T-cell (primary cell): ENCODE data around the gene MYT1. TPM values are rescaled to one million over a fixed set of nuclear protein-coding genes. Genes with fewer than 3 reads are reported as not detected.
"Not testable (repeated sequence)": the region's sequence is repeated elsewhere in the genome, so short reads cannot be mapped to it uniquely, and the experiment has no call there.

ENCODE experiments used
- ATAC-seq, 4 experiments: fragments of 200-7000 bp in 3 of 4; fragments of 150-1000 bp in 1 of 4; cut with Tn5 transposase; replicated peaks in 1 of 4; 1 replicate in 3 of 4; 2 replicates in 1 of 4; pipeline ENCODE4 v1.10.0; 2021; ENCODE audit warnings: moderate library complexity in 3 of 4, mild to moderate bottlenecking in 2 of 4, moderate number of reproducible peaks in 1 of 4
- CTCF ChIA-PET, 2 donors: fragments of 300-600 bp; sonication (Branson Sonifier 250); formaldehyde crosslinking; loops; one replicate each; lab custom pipeline; 2022; ENCODE audit warnings: antibody characterized with exemption in 2 of 2; lab: Charles Lee
- POLR2A ChIA-PET, 2 donors: fragments of 300-600 bp; sonication (Branson Sonifier 250); formaldehyde crosslinking; loops; one replicate each; lab custom pipeline; 2022; ENCODE audit warnings: antibody characterized with exemption in 2 of 2; lab: Charles Lee
- DNase-seq, 35 experiments: peaks; one replicate each; pipeline versions ENCODE4 v3.0.0 to v3.0.0-alpha.2; 2013 to 2023
- H3K27ac ChIP-seq: one replicate; pipeline ENCODE4 v1.5.1; 2013; ENCODE audit warnings: low read length
- H3K27me3 ChIP-seq, 2 experiments: replicated peaks in 1 of 2; 1 replicate in 1 of 2; 2 replicates in 1 of 2; pipeline versions ENCODE4 v1.6.1 to v1.7.0; 2013; ENCODE audit warnings: low read length in 1 of 2, mixed read lengths in 1 of 2; ENCODE audit not compliant: control insufficient read depth in 2 of 2, insufficient read depth in 2 of 2; ENCODE audit errors: extremely low read depth in 1 of 2
- H3K36me3 ChIP-seq, 2 donors: 1 replicate in 1 of 2; 2 replicates in 1 of 2; pipeline versions ENCODE4 v1.6.1 to v1.7.0; 2013; ENCODE audit warnings: low read length in 1 of 2; ENCODE audit not compliant: control insufficient read depth in 2 of 2, insufficient read depth in 1 of 2; ENCODE audit errors: extremely low read depth in 1 of 2
- H3K4me1 ChIP-seq, 2 experiments: 1 replicate in 1 of 2; 2 replicates in 1 of 2; pipeline versions ENCODE4 v1.6.1 to v1.7.0; 2013; ENCODE audit warnings: low read length in 2 of 2, mixed read lengths in 1 of 2; ENCODE audit not compliant: insufficient read depth in 2 of 2, control insufficient read depth in 1 of 2; ENCODE audit errors: extremely low read depth in 1 of 2
- H3K4me3 ChIP-seq, 2 donors: 1 replicate in 1 of 2; 2 replicates in 1 of 2; pipeline versions ENCODE4 v1.5.1 to v1.7.0; 2013; ENCODE audit warnings: mild to moderate bottlenecking in 2 of 2, low read length in 1 of 2, moderate library complexity in 1 of 2; ENCODE audit not compliant: control insufficient read depth in 1 of 2; ENCODE audit errors: extremely low read depth in 1 of 2
- H3K9me3 ChIP-seq: 2 replicates; pipeline ENCODE4 v1.7.0; 2013
- H3K27ac Mint-ChIP-seq, 2 donors: one replicate each; pipeline ENCODE4 v1.8.0; 2020 to 2021; ENCODE audit warnings: mild to moderate bottlenecking in 2 of 2, mixed read lengths in 2 of 2
- H3K27me3 Mint-ChIP-seq, 2 donors: one replicate each; pipeline ENCODE4 v1.8.0; 2021 to 2022; ENCODE audit warnings: mixed read lengths in 2 of 2
- H3K36me3 Mint-ChIP-seq: one replicate; pipeline ENCODE4 v1.8.0; 2021; ENCODE audit warnings: mixed read lengths
- H3K4me1 Mint-ChIP-seq, 3 donors: one replicate each; pipeline ENCODE4 v1.8.0; 2020 to 2022; ENCODE audit warnings: mixed read lengths in 3 of 3, mild to moderate bottlenecking in 1 of 3
- H3K4me3 Mint-ChIP-seq, 3 donors: one replicate each; pipeline ENCODE4 v1.8.0; 2020 to 2022; ENCODE audit warnings: mild to moderate bottlenecking in 3 of 3, mixed read lengths in 3 of 3, moderate library complexity in 3 of 3
- H3K9me3 Mint-ChIP-seq, 3 donors: one replicate each; pipeline ENCODE4 v1.8.0; 2020 to 2022; ENCODE audit warnings: mixed read lengths in 3 of 3
- WGBS: methylation state at CpG from one replicate; pipeline ENCODE4 v1.1.5; 2013; ENCODE audit warnings: missing lambda C conversion rate; ENCODE audit not compliant: insufficient coverage; 5-methylcytosine and 5-hydroxymethylcytosine counted together
- total RNA-seq, 35 experiments: library from RNA in 6 of 35; stranded (reverse) in 6 of 35; fragments of 120-200 nt in 1 of 35; gene quantifications; one replicate each; pipeline versions ENCODE4 v1.2.1 to v1.2.4 and lab custom pipeline; 2013 to 2026

The MYT1 gene
- total RNA-seq, 5 donors from 2014 or later (not counting 1 experiment from before 2014, with no cell fraction given) = 0.06 TPM; not detected in 4

GRCh38 chr20:64130271-64130670 is 34.0 kb upstream of the MYT1 start:
- Histone ChIP-seq H3K9me3 (no peaks in the 10 kb centered on the region), H3K4me3 (no peak overlapping the region), H3K27ac (no peak overlapping the region), H3K27me3 (peaks cover 0 to 20% of the 10 kb centered on the region in 2 experiments), H3K4me1 (no peaks in the 10 kb centered on the region), H3K36me3 (no peaks in the 10 kb centered on the region)
- WGBS = 71% methylated on average over 5 of the region's 5 CpGs
- ATAC-seq (no peak), DNase-seq (no peak)
- Mint-ChIP-seq H3K4me1 (no peaks in the 10 kb centered on the region), H3K27me3 (peaks cover 7 to 22% of the 10 kb centered on the region in 2 donors), H3K36me3 (no peaks in the 10 kb centered on the region), H3K27ac (no peak overlapping the region), H3K4me3 (no peak overlapping the region), H3K9me3 (no peaks in the 10 kb centered on the region)
- POLR2A ChIA-PET = interaction anchor here in 1 of 2 donors (0.7 kb wide), 1 partner anchor 224 kb away, joined by 4 read pairs; no protein-coding TSS in a partner anchor
- CTCF ChIA-PET = no interaction called here

- H3K36me3 ChIP-seq = no peaks in the 10 kb centered on the region
- no peaks in the 10 kb centered on the region for H3K9me3 Mint-ChIP-seq
- 79% methylated on average over 10 of the region's 10 CpGs for WGBS
- CTCF ChIA-PET = no interaction called here
- H3K4me1 Mint-ChIP-seq = no peaks in the 10 kb centered on the region
- no peak overlapping the region for H3K4me3 ChIP-seq
- no peaks in the 10 kb centered on the region for H3K36me3 Mint-ChIP-seq
- H3K4me3 Mint-ChIP-seq = no peak overlapping the region
- peaks cover 0 to 20% of the 10 kb centered on the region in 2 experiments for H3K27me3 ChIP-seq
- H3K27ac Mint-ChIP-seq = no peak overlapping the region
- POLR2A ChIA-PET = no interaction called here
- no peaks in the 10 kb centered on the region for H3K4me1 ChIP-seq
- ATAC-seq (no peak), DNase-seq (no peak)
- no peaks in the 10 kb centered on the region for H3K9me3 ChIP-seq
- no peak overlapping the region for H3K27ac ChIP-seq
- peaks cover 9 to 22% of the 10 kb centered on the region in 2 donors for H3K27me3 Mint-ChIP-seq
These were observed 33.4 kb upstream of the MYT1 start for GRCh38 chr20:64130876-64131275.

- WGBS = 98% methylated on average over 4 of the region's 4 CpGs
- Mint-ChIP-seq H3K4me1 (no peaks in the 10 kb centered on the region), H3K27ac (no peak overlapping the region), H3K27me3 (peaks cover 11 to 22% of the 10 kb centered on the region in 2 donors), H3K36me3 (no peaks in the 10 kb centered on the region), H3K9me3 (no peaks in the 10 kb centered on the region), H3K4me3 (no peak overlapping the region)
- Histone ChIP-seq H3K9me3 (no peaks in the 10 kb centered on the region), H3K4me1 (no peaks in the 10 kb centered on the region), H3K36me3 (no peaks in the 10 kb centered on the region), H3K4me3 (no peak overlapping the region), H3K27me3 (peaks cover 0 to 20% of the 10 kb centered on the region in 2 experiments), H3K27ac (no peak overlapping the region)
- ChIA-PET POLR2A (no interaction called here), CTCF (no interaction called here)
- no peak for ATAC-seq
- no peak for DNase-seq
These were observed 32.8 kb upstream of the MYT1 start for GRCh38 chr20:64131406-64131805.

GRCh38 chr20:64133951-64134407 is 30.3 kb upstream of the MYT1 start:
- no peaks in the 10 kb centered on the region for H3K4me1 ChIP-seq
- H3K9me3 ChIP-seq = no peaks in the 10 kb centered on the region
- DNase-seq (no peak), ATAC-seq (no peak)
- CTCF ChIA-PET = no interaction called here
- Mint-ChIP-seq H3K4me3 (no peak overlapping the region), H3K4me1 (no peaks in the 10 kb centered on the region), H3K27me3 (peaks cover 7 to 15% of the 10 kb centered on the region in 2 donors), H3K27ac (no peak overlapping the region), H3K36me3 (no peaks in the 10 kb centered on the region), H3K9me3 (no peaks in the 10 kb centered on the region)
- H3K4me3 ChIP-seq = no peak overlapping the region
- POLR2A ChIA-PET = no interaction called here
- no peak overlapping the region for H3K27ac ChIP-seq
- H3K27me3 ChIP-seq = peaks cover 0 to 27% of the 10 kb centered on the region in 2 experiments
- WGBS = 85% methylated on average over 4 of the region's 8 CpGs
- no peaks in the 10 kb centered on the region for H3K36me3 ChIP-seq

GRCh38 chr20:64134744-64135143 is 29.5 kb upstream of the MYT1 start:
- POLR2A ChIA-PET, H3K9me3 ChIP-seq, ATAC-seq, H3K4me3 Mint-ChIP-seq, DNase-seq, H3K36me3 Mint-ChIP-seq, H3K4me1 Mint-ChIP-seq, H3K4me3 ChIP-seq, H3K9me3 Mint-ChIP-seq, H3K27ac Mint-ChIP-seq, CTCF ChIA-PET, H3K36me3 ChIP-seq, H3K27me3 Mint-ChIP-seq, H3K27ac ChIP-seq, H3K4me1 ChIP-seq: not testable (repeated sequence)
- peaks cover 0 to 20% of the 10 kb centered on the region in 2 experiments for H3K27me3 ChIP-seq
- WGBS = 87% methylated on average over 17 of the region's 20 CpGs

- Mint-ChIP-seq H3K27ac (no peak overlapping the region), H3K27me3 (peaks cover 4 to 12% of the 10 kb centered on the region in 2 donors), H3K36me3 (no peaks in the 10 kb centered on the region), H3K4me1 (no peaks in the 10 kb centered on the region), H3K4me3 (no peak overlapping the region), H3K9me3 (no peaks in the 10 kb centered on the region)
- Histone ChIP-seq H3K36me3 (no peaks in the 10 kb centered on the region), H3K9me3 (no peaks in the 10 kb centered on the region), H3K4me1 (no peaks in the 10 kb centered on the region), H3K4me3 (no peak overlapping the region), H3K27ac (no peak overlapping the region), H3K27me3 (peaks cover 0 to 27% of the 10 kb centered on the region in 2 experiments)
- 89% methylated on average over 22 of the region's 32 CpGs for WGBS
- ATAC-seq (no peak), DNase-seq (no peak)
- POLR2A ChIA-PET = no interaction called here
- CTCF ChIA-PET = no interaction called here
These were observed 28.1 kb upstream of the MYT1 start for GRCh38 chr20:64136004-64136710.
